ENCODE results near the gene ACVR1.
A peak's percentile ranks its signal among the peaks of the same experiment; 100 is the strongest.
"Not testable (repeated sequence)": the region's sequence is repeated elsewhere in the genome, so short reads cannot be mapped to it uniquely, and the experiment has no call there.

ACVR1 gene

GRCh38 chr2:157891643-157892041 lies 15.5 kb upstream of the ACVR1 start:
- H3K4me1 ChIP-seq (ENCODE audit: control insufficient read depth, insufficient read depth, low read length) = peaks cover 22% of the 10 kb centered on the region
- H3K27me3 ChIP-seq (ENCODE audit: control insufficient read depth, insufficient read depth, low read length) = no peaks in the 10 kb centered on the region
- no peak overlapping the region for H3K4me3 ChIP-seq (ENCODE audit: low read depth, low read length)
- H3K36me3 ChIP-seq (ENCODE audit: control insufficient read depth, insufficient read depth, low read length) = no peaks in the 10 kb centered on the region
- no peaks in the 10 kb centered on the region for H3K9me3 ChIP-seq (ENCODE audit: control insufficient read depth, insufficient read depth, low read length)
- no peak overlapping the region for H3K9ac ChIP-seq (ENCODE audit: low read depth, low read length)

- H3K36me3 ChIP-seq (ENCODE audit: control insufficient read depth, insufficient read depth, low read length) = no peaks in the 10 kb centered on the region
- no peaks in the 10 kb centered on the region for H3K27me3 ChIP-seq (ENCODE audit: control insufficient read depth, insufficient read depth, low read length)
- no peaks in the 10 kb centered on the region for H3K9me3 ChIP-seq (ENCODE audit: control insufficient read depth, insufficient read depth, low read length)
- no peak overlapping the region for H3K9ac ChIP-seq (ENCODE audit: low read depth, low read length)
- H3K4me3 ChIP-seq (ENCODE audit: low read depth, low read length) = peak overlapping the region; percentile 0
- peaks cover 22% of the 10 kb centered on the region for H3K4me1 ChIP-seq (ENCODE audit: control insufficient read depth, insufficient read depth, low read length)
Measured at GRCh38 chr2:157890969-157891642, 15.0 kb upstream of the ACVR1 start.

- no peaks in the 10 kb centered on the region for H3K27me3 ChIP-seq (ENCODE audit: control insufficient read depth, insufficient read depth, low read length)
- no peaks in the 10 kb centered on the region for H3K36me3 ChIP-seq (ENCODE audit: control insufficient read depth, insufficient read depth, low read length)
- no peak overlapping the region for H3K4me3 ChIP-seq (ENCODE audit: low read depth, low read length)
- H3K4me1 ChIP-seq (ENCODE audit: control insufficient read depth, insufficient read depth, low read length) = peaks cover 17% of the 10 kb centered on the region
- H3K9me3 ChIP-seq (ENCODE audit: control insufficient read depth, insufficient read depth, low read length) = no peaks in the 10 kb centered on the region
- no peak overlapping the region for H3K9ac ChIP-seq (ENCODE audit: low read depth, low read length)
Measured at GRCh38 chr2:157887946-157888345, 11.8 kb upstream of the ACVR1 start.

- not testable (repeated sequence) for H3K36me3 ChIP-seq (ENCODE audit: control insufficient read depth, insufficient read depth, low read length); H3K27me3 ChIP-seq (ENCODE audit: control insufficient read depth, insufficient read depth, low read length); H3K9me3 ChIP-seq (ENCODE audit: control insufficient read depth, insufficient read depth, low read length); H3K4me3 ChIP-seq (ENCODE audit: low read depth, low read length); H3K4me1 ChIP-seq (ENCODE audit: control insufficient read depth, insufficient read depth, low read length); H3K9ac ChIP-seq (ENCODE audit: low read depth, low read length)
Measured at GRCh38 chr2:157884533-157884932, 8.4 kb upstream of the ACVR1 start.

GRCh38 chr2:157880927-157881326 lies 4.8 kb upstream of the ACVR1 start:
- no peak overlapping the region for H3K4me3 ChIP-seq (ENCODE audit: low read depth, low read length)
- no peaks in the 10 kb centered on the region for H3K36me3 ChIP-seq (ENCODE audit: control insufficient read depth, insufficient read depth, low read length)
- no peaks in the 10 kb centered on the region for H3K9me3 ChIP-seq (ENCODE audit: control insufficient read depth, insufficient read depth, low read length)
- no peak overlapping the region for H3K9ac ChIP-seq (ENCODE audit: low read depth, low read length)
- H3K27me3 ChIP-seq (ENCODE audit: control insufficient read depth, insufficient read depth, low read length) = peaks cover 7% of the 10 kb centered on the region
- H3K4me1 ChIP-seq (ENCODE audit: control insufficient read depth, insufficient read depth, low read length) = peaks cover 3% of the 10 kb centered on the region

- H3K4me1 ChIP-seq (ENCODE audit: control insufficient read depth, insufficient read depth, low read length) = peaks cover 3% of the 10 kb centered on the region
- no peak overlapping the region for H3K9ac ChIP-seq (ENCODE audit: low read depth, low read length)
- no peaks in the 10 kb centered on the region for H3K36me3 ChIP-seq (ENCODE audit: control insufficient read depth, insufficient read depth, low read length)
- H3K27me3 ChIP-seq (ENCODE audit: control insufficient read depth, insufficient read depth, low read length) = peaks cover 7% of the 10 kb centered on the region
- no peaks in the 10 kb centered on the region for H3K9me3 ChIP-seq (ENCODE audit: control insufficient read depth, insufficient read depth, low read length)
- H3K4me3 ChIP-seq (ENCODE audit: low read depth, low read length) = no peak overlapping the region
Measured at GRCh38 chr2:157877761-157878400, 1.8 kb upstream of the ACVR1 start.

GRCh38 chr2:157876786-157877138 lies 632 bp upstream of the ACVR1 start:
- peak overlapping the region; percentile 39 for H3K9ac ChIP-seq (ENCODE audit: low read depth, low read length)
- peak overlapping the region; percentile 84 for H3K4me3 ChIP-seq (ENCODE audit: low read depth, low read length)
- no peaks in the 10 kb centered on the region for H3K9me3 ChIP-seq (ENCODE audit: control insufficient read depth, insufficient read depth, low read length)
- H3K36me3 ChIP-seq (ENCODE audit: control insufficient read depth, insufficient read depth, low read length) = no peaks in the 10 kb centered on the region
- H3K27me3 ChIP-seq (ENCODE audit: control insufficient read depth, insufficient read depth, low read length) = peaks cover 7% of the 10 kb centered on the region
- H3K4me1 ChIP-seq (ENCODE audit: control insufficient read depth, insufficient read depth, low read length) = peaks cover 4% of the 10 kb centered on the region

GRCh38 chr2:157875641-157876065 lies 477 bp downstream of the ACVR1 start:
- peaks cover 13% of the 10 kb centered on the region for H3K4me1 ChIP-seq (ENCODE audit: control insufficient read depth, insufficient read depth, low read length)
- H3K9me3 ChIP-seq (ENCODE audit: control insufficient read depth, insufficient read depth, low read length) = no peaks in the 10 kb centered on the region
- H3K36me3 ChIP-seq (ENCODE audit: control insufficient read depth, insufficient read depth, low read length) = no peaks in the 10 kb centered on the region
- peak overlapping the region; percentile 80 for H3K4me3 ChIP-seq (ENCODE audit: low read depth, low read length)
- H3K9ac ChIP-seq (ENCODE audit: low read depth, low read length) = peak overlapping the region; percentile 28
- H3K27me3 ChIP-seq (ENCODE audit: control insufficient read depth, insufficient read depth, low read length) = peaks cover 7% of the 10 kb centered on the region

- H3K36me3 ChIP-seq (ENCODE audit: control insufficient read depth, insufficient read depth, low read length) = no peaks in the 10 kb centered on the region
- peaks cover 7% of the 10 kb centered on the region for H3K27me3 ChIP-seq (ENCODE audit: control insufficient read depth, insufficient read depth, low read length)
- H3K9me3 ChIP-seq (ENCODE audit: control insufficient read depth, insufficient read depth, low read length) = no peaks in the 10 kb centered on the region
- peak overlapping the region; percentile 80 for H3K4me3 ChIP-seq (ENCODE audit: low read depth, low read length)
- H3K4me1 ChIP-seq (ENCODE audit: control insufficient read depth, insufficient read depth, low read length) = peaks cover 13% of the 10 kb centered on the region
- peak overlapping the region; percentile 28 for H3K9ac ChIP-seq (ENCODE audit: low read depth, low read length)
Measured at GRCh38 chr2:157874997-157875640, 1.0 kb downstream of the ACVR1 start.

- peak overlapping the region; percentile 80 for H3K4me3 ChIP-seq (ENCODE audit: low read depth, low read length)
- peaks cover 13% of the 10 kb centered on the region for H3K4me1 ChIP-seq (ENCODE audit: control insufficient read depth, insufficient read depth, low read length)
- H3K9me3 ChIP-seq (ENCODE audit: control insufficient read depth, insufficient read depth, low read length) = no peaks in the 10 kb centered on the region
- no peaks in the 10 kb centered on the region for H3K36me3 ChIP-seq (ENCODE audit: control insufficient read depth, insufficient read depth, low read length)
- peaks cover 7% of the 10 kb centered on the region for H3K27me3 ChIP-seq (ENCODE audit: control insufficient read depth, insufficient read depth, low read length)
- no peak overlapping the region for H3K9ac ChIP-seq (ENCODE audit: low read depth, low read length)
Measured at GRCh38 chr2:157874348-157874747, 1.8 kb downstream of the ACVR1 start.

- Histone ChIP-seq H3K4me1 (ENCODE audit: control insufficient read depth, insufficient read depth, low read length) (peaks cover 13% of the 10 kb centered on the region), H3K9ac (ENCODE audit: low read depth, low read length) (no peak overlapping the region), H3K9me3 (ENCODE audit: control insufficient read depth, insufficient read depth, low read length) (no peaks in the 10 kb centered on the region)
Measured at GRCh38 chr2:157872791-157873190, 3.3 kb downstream of the ACVR1 start.

GRCh38 chr2:157871415-157871814 lies 4.7 kb downstream of the ACVR1 start:
- Histone ChIP-seq H3K36me3 (ENCODE audit: control insufficient read depth, insufficient read depth, low read length) (no peaks in the 10 kb centered on the region), H3K9me3 (ENCODE audit: control insufficient read depth, insufficient read depth, low read length) (no peaks in the 10 kb centered on the region), H3K9ac (ENCODE audit: low read depth, low read length) (no peak overlapping the region), H3K27me3 (ENCODE audit: control insufficient read depth, insufficient read depth, low read length) (no peaks in the 10 kb centered on the region), H3K4me1 (ENCODE audit: control insufficient read depth, insufficient read depth, low read length) (peaks cover 20% of the 10 kb centered on the region), H3K4me3 (ENCODE audit: low read depth, low read length) (no peak overlapping the region)

More at GRCh38 chr2:157872791-157873190, 3.3 kb downstream of the ACVR1 start:
- no peaks in the 10 kb centered on the region for H3K36me3 ChIP-seq (ENCODE audit: control insufficient read depth, insufficient read depth, low read length)
- peaks cover 7% of the 10 kb centered on the region for H3K27me3 ChIP-seq (ENCODE audit: control insufficient read depth, insufficient read depth, low read length)
- H3K4me3 ChIP-seq (ENCODE audit: low read depth, low read length) = no peak overlapping the region

Measured in iPS-15b (cell line).